ENCODE data around the gene EVL.

DNA sequence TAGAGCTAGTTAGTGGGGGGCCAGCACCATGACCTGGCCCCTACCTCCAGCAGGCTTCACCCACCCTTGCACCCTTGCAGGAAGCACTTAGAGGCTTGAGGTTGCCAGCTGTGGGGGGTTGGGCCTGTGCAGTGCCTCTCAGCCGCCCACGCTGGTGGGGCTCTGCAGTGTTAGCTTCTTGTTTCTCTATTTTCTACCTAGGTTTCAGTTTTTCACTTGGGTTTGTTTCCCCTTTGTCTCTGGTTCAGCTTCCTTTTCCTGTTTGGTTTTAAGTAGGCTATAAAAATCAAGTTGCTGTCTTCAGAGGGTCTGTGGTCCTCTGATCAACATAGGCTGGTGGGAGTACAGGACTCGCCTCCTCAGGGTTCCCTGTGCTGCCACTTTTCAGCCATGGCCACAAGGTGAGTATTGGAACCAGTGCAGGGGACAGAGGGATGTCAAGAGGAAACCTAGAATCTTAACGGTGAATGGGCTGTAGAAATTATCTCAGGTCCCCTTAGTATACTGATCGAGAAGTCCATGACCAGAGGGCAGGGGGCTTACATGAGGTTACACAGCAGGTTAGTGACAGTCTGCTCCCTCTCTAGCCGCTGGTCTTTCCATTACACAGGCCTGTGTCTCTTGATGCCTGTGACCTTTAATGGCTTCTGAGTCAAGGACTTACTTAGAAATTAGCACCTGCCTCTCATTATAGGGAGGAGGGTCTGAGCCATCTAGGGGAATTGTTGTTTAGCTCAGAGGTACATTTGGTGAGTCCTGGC lies at the start of gene EVL:
- TF ChIP-seq, protein P1, sequence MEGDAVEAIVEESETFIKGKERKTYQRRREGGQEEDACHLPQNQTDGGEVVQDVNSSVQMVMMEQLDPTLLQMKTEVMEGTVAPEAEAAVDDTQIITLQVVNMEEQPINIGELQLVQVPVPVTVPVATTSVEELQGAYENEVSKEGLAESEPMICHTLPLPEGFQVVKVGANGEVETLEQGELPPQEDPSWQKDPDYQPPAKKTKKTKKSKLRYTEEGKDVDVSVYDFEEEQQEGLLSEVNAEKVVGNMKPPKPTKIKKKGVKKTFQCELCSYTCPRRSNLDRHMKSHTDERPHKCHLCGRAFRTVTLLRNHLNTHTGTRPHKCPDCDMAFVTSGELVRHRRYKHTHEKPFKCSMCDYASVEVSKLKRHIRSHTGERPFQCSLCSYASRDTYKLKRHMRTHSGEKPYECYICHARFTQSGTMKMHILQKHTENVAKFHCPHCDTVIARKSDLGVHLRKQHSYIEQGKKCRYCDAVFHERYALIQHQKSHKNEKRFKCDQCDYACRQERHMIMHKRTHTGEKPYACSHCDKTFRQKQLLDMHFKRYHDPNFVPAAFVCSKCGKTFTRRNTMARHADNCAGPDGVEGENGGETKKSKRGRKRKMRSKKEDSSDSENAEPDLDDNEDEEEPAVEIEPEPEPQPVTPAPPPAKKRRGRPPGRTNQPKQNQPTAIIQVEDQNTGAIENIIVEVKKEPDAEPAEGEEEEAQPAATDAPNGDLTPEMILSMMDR (IDR thresholded peaks at IDR 0.05; ENCODE audit: low read depth, low read length) = no peak
- TF ChIP-seq EZH2phosphoT487 (IDR thresholded peaks at IDR 0.05; ENCODE audit: low read depth) = no peak
